Central memory CD8-positive, alpha-beta T cell (primary cell): Measurements from ENCODE around the gene COL23A1.

Experiments used
- ATAC-seq: fragments of 150-1000 bp; cut with Tn5 transposase; replicated peaks from 2 replicates; pipeline ENCODE4 v1.10.0; 2022; ENCODE audit warnings: mild to moderate bottlenecking, moderate FRiP score, moderate number of reproducible peaks; ENCODE audit not compliant: poor library complexity, severe bottlenecking; ENCODE audit errors: extremely low read depth
- DNase-seq, 2 donors: peaks; one replicate each; pipeline ENCODE4 v3.0.0; 2021; ENCODE audit warnings: low spot score in 2 of 2
- H3K27ac Mint-ChIP-seq: one replicate; pipeline ENCODE4 v1.8.0; 2022; ENCODE audit warnings: low read depth, mild to moderate bottlenecking, moderate library complexity, mixed read lengths
- H3K27me3 Mint-ChIP-seq: one replicate; pipeline ENCODE4 v1.8.0; 2022; ENCODE audit warnings: mixed read lengths
- H3K36me3 Mint-ChIP-seq: one replicate; pipeline ENCODE4 v1.8.0; 2022; ENCODE audit warnings: mild to moderate bottlenecking, moderate library complexity, mixed read lengths; ENCODE audit not compliant: insufficient read depth
- H3K4me1 Mint-ChIP-seq: one replicate; pipeline ENCODE4 v1.8.0; 2022; ENCODE audit warnings: mixed read lengths
- H3K4me3 Mint-ChIP-seq: one replicate; pipeline ENCODE4 v1.8.0; 2022; ENCODE audit warnings: mild to moderate bottlenecking, moderate library complexity, mixed read lengths
- H3K9me3 Mint-ChIP-seq: one replicate; pipeline ENCODE4 v1.8.0; 2022; ENCODE audit warnings: mixed read lengths

COL23A1 gene

GRCh38 chr5:178392931-178393394 is 197.2 kb downstream of the COL23A1 start:
- no peaks in the 10 kb centered on the region for H3K4me1 Mint-ChIP-seq
- no peaks in the 10 kb centered on the region for H3K9me3 Mint-ChIP-seq
- peaks cover 2% of the 10 kb centered on the region for H3K36me3 Mint-ChIP-seq
- H3K27me3 Mint-ChIP-seq: peaks cover 36% of the 10 kb centered on the region
- H3K4me3 Mint-ChIP-seq: no peak overlapping the region
- no peak for ATAC-seq
- no peak overlapping the region for H3K27ac Mint-ChIP-seq
- DNase-seq: no peak

DNA sequence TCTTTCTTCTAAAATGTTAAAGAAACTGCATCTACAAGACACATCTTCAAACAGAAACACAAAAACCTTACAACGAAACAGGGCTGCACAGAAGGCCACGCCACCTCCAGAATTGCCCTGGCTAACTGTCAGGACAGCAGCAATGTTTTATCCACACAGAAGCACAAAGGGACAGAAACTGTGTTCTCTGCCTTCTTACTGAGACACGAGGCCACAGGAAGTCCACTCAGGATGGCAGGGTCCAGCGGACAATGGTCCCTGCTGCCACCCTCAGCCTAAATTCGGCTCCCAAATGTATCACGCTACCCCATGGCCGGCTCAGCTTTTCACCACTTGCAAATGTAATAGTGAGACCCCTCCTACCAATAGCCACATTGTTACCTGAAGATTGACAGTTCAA is 197.8 kb downstream of the COL23A1 start:
- no peak overlapping the region for H3K27ac Mint-ChIP-seq
- DNase-seq (no peak), ATAC-seq (no peak)
- peaks cover 42% of the 10 kb centered on the region for H3K27me3 Mint-ChIP-seq
- H3K36me3 Mint-ChIP-seq: peaks cover 2% of the 10 kb centered on the region
- no peak overlapping the region for H3K4me3 Mint-ChIP-seq
- H3K9me3 Mint-ChIP-seq: no peaks in the 10 kb centered on the region
- no peaks in the 10 kb centered on the region for H3K4me1 Mint-ChIP-seq

DNA sequence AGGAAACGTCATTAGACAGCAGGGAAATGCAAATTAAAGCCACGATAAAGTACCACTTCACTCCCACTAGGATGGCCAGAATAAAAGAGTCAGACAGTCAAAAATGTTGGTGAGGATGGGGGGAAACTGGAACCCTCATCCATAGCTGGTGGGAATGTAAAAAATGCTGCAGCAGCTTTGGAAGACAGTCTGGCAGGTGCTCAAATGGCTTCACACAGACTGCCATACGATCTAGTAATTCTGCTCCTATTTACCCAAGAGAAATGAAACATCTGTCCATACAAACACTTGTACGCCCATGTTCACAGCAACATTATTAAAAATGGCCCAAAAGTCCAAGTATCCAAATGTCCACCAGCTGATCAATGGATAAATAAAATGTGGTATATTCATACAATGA is 198.7 kb downstream of the COL23A1 start:
- peaks cover 2% of the 10 kb centered on the region for H3K36me3 Mint-ChIP-seq
- no peak for ATAC-seq
- H3K4me3 Mint-ChIP-seq: no peak overlapping the region
- no peaks in the 10 kb centered on the region for H3K4me1 Mint-ChIP-seq
- DNase-seq: no peak
- no peaks in the 10 kb centered on the region for H3K9me3 Mint-ChIP-seq
- H3K27ac Mint-ChIP-seq: no peak overlapping the region
- peaks cover 51% of the 10 kb centered on the region for H3K27me3 Mint-ChIP-seq

DNA sequence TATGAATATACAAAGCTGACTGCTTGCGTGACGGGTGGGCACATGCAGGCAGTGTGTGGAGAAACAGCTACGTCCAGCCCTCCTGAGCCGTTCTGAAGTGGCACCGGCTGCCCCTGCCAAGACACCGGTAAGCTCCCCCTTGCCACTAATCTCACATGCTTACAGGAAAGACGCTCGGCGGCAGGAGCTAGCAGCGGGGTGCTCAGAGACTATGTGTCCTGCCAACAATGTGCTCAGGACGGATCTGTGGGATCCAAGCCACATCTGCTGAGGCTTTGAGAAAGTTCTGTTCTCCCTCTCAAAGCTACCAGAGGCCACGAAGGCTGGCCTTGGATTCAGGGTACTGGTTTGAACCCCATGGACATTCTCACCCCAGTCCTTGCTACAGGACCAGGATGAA is 200.4 kb downstream of the COL23A1 start:
- peaks cover 54% of the 10 kb centered on the region for H3K27me3 Mint-ChIP-seq
- H3K27ac Mint-ChIP-seq: no peak overlapping the region
- ATAC-seq: no peak
- H3K9me3 Mint-ChIP-seq: no peaks in the 10 kb centered on the region
- no peak overlapping the region for H3K4me3 Mint-ChIP-seq
- no peaks in the 10 kb centered on the region for H3K4me1 Mint-ChIP-seq
- no peak for DNase-seq
- peaks cover 2% of the 10 kb centered on the region for H3K36me3 Mint-ChIP-seq

- no peak for DNase-seq
- no peaks in the 10 kb centered on the region for H3K9me3 Mint-ChIP-seq
- H3K36me3 Mint-ChIP-seq: peaks cover 2% of the 10 kb centered on the region
- no peak for ATAC-seq
- peaks cover 54% of the 10 kb centered on the region for H3K27me3 Mint-ChIP-seq
- no peak overlapping the region for H3K4me3 Mint-ChIP-seq
- no peaks in the 10 kb centered on the region for H3K4me1 Mint-ChIP-seq
- H3K27ac Mint-ChIP-seq: no peak overlapping the region
Measured at GRCh38 chr5:178389026-178389729, 201.0 kb downstream of the COL23A1 start.

GRCh38 chr5:178388386-178389025 is 201.7 kb downstream of the COL23A1 start:
- peaks cover 57% of the 10 kb centered on the region for H3K27me3 Mint-ChIP-seq
- no peak overlapping the region for H3K4me3 Mint-ChIP-seq
- no peaks in the 10 kb centered on the region for H3K4me1 Mint-ChIP-seq
- H3K9me3 Mint-ChIP-seq: no peaks in the 10 kb centered on the region
- no peak overlapping the region for H3K27ac Mint-ChIP-seq
- DNase-seq: no peak
- H3K36me3 Mint-ChIP-seq: no peaks in the 10 kb centered on the region
- ATAC-seq: no peak

DNA sequence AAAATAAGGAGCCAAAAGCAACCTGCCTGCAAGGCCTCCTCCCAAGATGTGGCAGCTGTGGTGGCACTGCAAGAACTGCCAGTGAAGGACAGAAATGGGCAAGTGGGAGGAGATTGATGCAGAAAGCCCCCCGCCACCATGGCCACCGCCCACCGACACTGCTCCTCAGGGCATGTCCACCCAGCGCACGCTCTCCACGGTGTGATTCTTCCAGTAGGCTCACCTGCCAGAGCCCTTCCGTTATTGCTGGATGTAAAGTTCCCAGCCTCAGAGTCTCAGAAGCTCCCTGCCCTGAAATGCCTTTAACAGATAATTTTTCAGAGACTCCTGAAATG is 202.4 kb downstream of the COL23A1 start:
- no peak overlapping the region for H3K27ac Mint-ChIP-seq
- peaks cover 58% of the 10 kb centered on the region for H3K27me3 Mint-ChIP-seq
- no peak for ATAC-seq
- H3K9me3 Mint-ChIP-seq: no peaks in the 10 kb centered on the region
- H3K4me1 Mint-ChIP-seq: no peaks in the 10 kb centered on the region
- H3K36me3 Mint-ChIP-seq: no peaks in the 10 kb centered on the region
- DNase-seq: no peak
- no peak overlapping the region for H3K4me3 Mint-ChIP-seq

DNA sequence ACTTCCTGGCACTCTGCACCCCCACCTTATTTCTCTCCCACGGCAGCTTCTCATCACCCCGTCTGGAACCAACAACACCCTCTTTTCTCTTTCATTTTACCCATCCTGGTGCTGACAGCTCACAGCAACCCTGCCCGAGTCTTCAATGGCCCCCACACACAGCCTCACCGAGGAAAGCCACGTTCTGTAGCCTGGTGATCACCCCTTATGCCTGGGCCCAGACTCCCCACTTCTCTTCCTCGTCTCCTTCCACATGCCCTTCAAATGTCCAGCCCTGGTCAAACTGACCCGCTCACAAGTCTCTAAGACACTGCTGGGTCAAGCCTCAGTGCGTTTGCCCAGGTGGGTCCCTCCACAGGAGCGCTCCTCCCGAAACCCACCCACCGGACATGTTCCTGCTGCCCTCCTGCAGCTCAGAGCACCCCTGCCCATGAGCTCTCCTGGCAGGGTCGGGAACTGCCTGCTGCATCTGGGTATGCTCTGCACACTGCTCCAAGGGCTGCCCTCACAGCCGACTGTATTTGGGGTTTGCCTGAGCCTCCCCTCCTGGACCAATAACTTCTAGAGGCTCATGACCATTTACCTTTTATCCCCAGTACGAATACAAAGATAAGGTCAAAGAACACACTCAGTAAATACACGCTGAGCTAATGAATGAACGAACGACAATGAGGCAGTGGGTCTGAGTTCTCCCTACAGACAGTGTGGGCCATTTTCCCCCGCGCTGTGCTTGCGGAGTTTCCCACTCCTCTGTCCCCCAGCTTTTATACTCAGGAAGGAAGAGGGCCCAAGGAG is 202.9 kb downstream of the COL23A1 start:
- no peaks in the 10 kb centered on the region for H3K36me3 Mint-ChIP-seq
- no peaks in the 10 kb centered on the region for H3K9me3 Mint-ChIP-seq
- DNase-seq (no peak), ATAC-seq (no peak)
- H3K4me1 Mint-ChIP-seq: no peaks in the 10 kb centered on the region
- H3K27ac Mint-ChIP-seq: no peak overlapping the region
- peaks cover 53% of the 10 kb centered on the region for H3K27me3 Mint-ChIP-seq
- no peak overlapping the region for H3K4me3 Mint-ChIP-seq

GRCh38 chr5:178386336-178386931 is 203.8 kb downstream of the COL23A1 start:
- ATAC-seq (no peak), DNase-seq (no peak)
- Mint-ChIP-seq H3K27me3 (peaks cover 51% of the 10 kb centered on the region), H3K4me3 (no peak overlapping the region), H3K4me1 (no peaks in the 10 kb centered on the region), H3K27ac (no peak overlapping the region), H3K9me3 (no peaks in the 10 kb centered on the region), H3K36me3 (no peaks in the 10 kb centered on the region)

- DNase-seq (no peak), ATAC-seq (no peak)
- no peaks in the 10 kb centered on the region for H3K4me1 Mint-ChIP-seq
- H3K9me3 Mint-ChIP-seq: no peaks in the 10 kb centered on the region
- no peak overlapping the region for H3K4me3 Mint-ChIP-seq
- H3K36me3 Mint-ChIP-seq: no peaks in the 10 kb centered on the region
- peaks cover 51% of the 10 kb centered on the region for H3K27me3 Mint-ChIP-seq
- H3K27ac Mint-ChIP-seq: no peak overlapping the region
Measured at GRCh38 chr5:178385496-178385890, 204.7 kb downstream of the COL23A1 start.

- ATAC-seq (no peak), DNase-seq (no peak)
- no peaks in the 10 kb centered on the region for H3K9me3 Mint-ChIP-seq
- H3K4me3 Mint-ChIP-seq: no peak overlapping the region
- H3K27ac Mint-ChIP-seq: no peak overlapping the region
- H3K27me3 Mint-ChIP-seq: peaks cover 46% of the 10 kb centered on the region
- no peaks in the 10 kb centered on the region for H3K36me3 Mint-ChIP-seq
- no peaks in the 10 kb centered on the region for H3K4me1 Mint-ChIP-seq
Measured at GRCh38 chr5:178384816-178385495, 205.2 kb downstream of the COL23A1 start.
